Sigmoid colon (tissue), 4 donors: ENCODE results near the gene MYRIP.

ENCODE experiments used
- CTCF ChIP-seq, 4 experiments: fragments of 450-650 bp in 3 of 4; fragments of 200-600 bp in 1 of 4; IDR thresholded peaks; one replicate each; pipeline ENCODE4 v1.5.1; 2016 to 2019; ENCODE audit warnings: antibody characterized with exemption in 4 of 4, mild to moderate bottlenecking in 3 of 4, moderate library complexity in 2 of 4
- EP300 ChIP-seq, 4 donors: sonication (generic); formaldehyde crosslinking; IDR thresholded peaks; one replicate each; pipeline ENCODE4 v1.6.1; 2017; ENCODE audit warnings: antibody characterized with exemption in 4 of 4
- POLR2A ChIP-seq, 2 donors: fragments of 450-650 bp; IDR thresholded peaks; one replicate each; pipeline ENCODE4 v1.6.1; 2016; ENCODE audit warnings: antibody characterized with exemption in 2 of 2, mild to moderate bottlenecking in 2 of 2, moderate library complexity in 2 of 2
- POLR2AphosphoS5 ChIP-seq, 4 donors: sonication (generic); formaldehyde crosslinking; IDR thresholded peaks; one replicate each; pipeline ENCODE4 v1.6.1; 2017; ENCODE audit warnings: antibody characterized with exemption in 4 of 4

GRCh38 chr3:39907981-39908380, 98.6 kb downstream of the MYRIP start:
- TF ChIP-seq CTCF (IDR thresholded peaks at IDR 0.05), result no peak
- no peak for TF ChIP-seq POLR2AphosphoS5 (IDR thresholded peaks at IDR 0.05)
- TF ChIP-seq POLR2A (IDR thresholded peaks at IDR 0.05), result no peak
- TF ChIP-seq EP300 (IDR thresholded peaks at IDR 0.05), result no peak
